GM18507 (cell line): ENCODE data around the gene OSBPL10.

Source experiments
- DNase-seq: peaks from one replicate; pipeline ENCODE4 v3.0.0; 2011; ENCODE audit warnings: low read depth; ENCODE audit not compliant: insufficient read length; ENCODE audit errors: extremely low spot score
- FAIRE-seq: peaks from 2 replicates; lab custom pipeline; 2011; peaks lifted over from hg19 to GRCh38; lab: Jason Lieb, UNC

Gene OSBPL10

GRCh38 chr3:31833391-31834190, 147.5 kb downstream of the OSBPL10 start:
- FAIRE-seq: no peak

DNA sequence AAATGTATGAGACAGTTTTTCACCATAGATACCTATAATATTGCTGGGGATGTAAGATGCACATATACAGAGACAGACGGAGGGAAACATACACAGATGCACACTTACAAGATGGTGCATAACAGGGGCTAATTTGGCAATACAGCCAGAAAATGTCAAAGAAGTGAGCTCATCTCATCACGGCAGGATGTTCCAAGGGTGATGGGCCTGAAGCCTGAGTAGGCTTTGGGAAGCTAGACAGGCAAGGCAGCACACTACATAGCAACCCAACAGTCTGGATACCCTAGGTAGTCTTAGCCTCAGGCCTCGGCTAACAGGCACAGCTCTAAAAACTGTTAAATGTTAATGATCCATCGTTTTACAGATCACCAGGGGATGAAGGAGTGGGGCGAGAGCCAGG, 148.5 kb downstream of the OSBPL10 start:
- FAIRE-seq: no peak
- no peak for DNase-seq

More at GRCh38 chr3:31833391-31834190, 147.5 kb downstream of the OSBPL10 start:
- DNase-seq: no peak

- no peak for DNase-seq
- no peak for FAIRE-seq
Measured at GRCh38 chr3:31831591-31831990, 149.5 kb downstream of the OSBPL10 start.

DNA sequence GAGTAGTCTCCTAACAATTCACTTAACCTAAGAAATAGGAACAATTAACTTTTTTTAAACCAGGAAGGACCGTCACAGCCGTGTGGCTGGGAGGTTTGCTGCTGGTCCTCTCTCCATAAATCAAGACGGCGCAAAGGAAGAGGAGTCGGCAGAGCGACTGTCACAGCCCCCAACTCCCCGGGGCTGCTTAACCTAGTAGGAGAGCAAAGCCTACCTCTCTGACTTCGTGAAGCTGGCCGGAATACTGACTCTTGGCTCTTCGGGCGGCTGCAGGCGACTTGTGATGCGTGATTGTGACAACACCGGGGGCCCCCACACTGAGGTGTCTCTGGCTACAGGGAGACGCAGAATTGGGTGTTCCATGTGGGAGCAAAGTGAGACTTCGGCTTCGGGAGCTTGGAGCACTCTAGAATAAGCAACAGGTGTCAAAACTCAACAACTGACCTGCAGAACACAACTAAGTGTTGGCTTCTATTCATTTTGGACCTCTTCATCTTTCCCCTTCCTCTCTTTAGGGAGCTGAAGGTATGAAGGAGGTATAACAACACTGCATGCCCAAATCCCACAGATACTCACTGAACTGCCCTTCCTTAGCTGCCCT, 151.1 kb downstream of the OSBPL10 start:
- FAIRE-seq (no peak), DNase-seq (no peak)

GRCh38 chr3:31829010-31829409, 152.1 kb downstream of the OSBPL10 start:
- DNase-seq (no peak), FAIRE-seq (no peak)

- DNase-seq: no peak
Measured at GRCh38 chr3:31828007-31828406, 153.1 kb downstream of the OSBPL10 start.

DNA sequence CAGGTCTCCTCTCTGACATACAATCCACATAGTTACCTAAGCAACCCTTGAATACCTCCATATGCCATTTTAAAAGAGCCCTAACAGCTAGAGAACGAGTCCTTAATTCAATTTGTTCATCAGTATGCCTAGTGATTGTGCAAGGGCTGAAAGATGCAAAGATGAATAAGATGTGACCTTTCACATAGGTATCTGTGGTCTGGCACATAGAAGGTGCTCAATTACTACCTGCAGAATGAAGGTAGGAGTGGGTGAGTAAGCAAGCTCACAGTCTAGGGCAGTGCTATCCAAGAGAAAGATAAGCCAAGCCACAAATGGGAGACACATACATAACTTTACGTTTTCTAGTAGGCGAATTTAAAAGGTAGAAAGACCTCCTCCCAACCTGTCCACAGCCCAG, 157.9 kb downstream of the OSBPL10 start:
- DNase-seq (no peak), FAIRE-seq (no peak)

More at GRCh38 chr3:31828007-31828406, 153.1 kb downstream of the OSBPL10 start:
- FAIRE-seq: no peak

GRCh38 chr3:31821118-31821517, 159.9 kb downstream of the OSBPL10 start:
- FAIRE-seq (no peak), DNase-seq (no peak)

DNA sequence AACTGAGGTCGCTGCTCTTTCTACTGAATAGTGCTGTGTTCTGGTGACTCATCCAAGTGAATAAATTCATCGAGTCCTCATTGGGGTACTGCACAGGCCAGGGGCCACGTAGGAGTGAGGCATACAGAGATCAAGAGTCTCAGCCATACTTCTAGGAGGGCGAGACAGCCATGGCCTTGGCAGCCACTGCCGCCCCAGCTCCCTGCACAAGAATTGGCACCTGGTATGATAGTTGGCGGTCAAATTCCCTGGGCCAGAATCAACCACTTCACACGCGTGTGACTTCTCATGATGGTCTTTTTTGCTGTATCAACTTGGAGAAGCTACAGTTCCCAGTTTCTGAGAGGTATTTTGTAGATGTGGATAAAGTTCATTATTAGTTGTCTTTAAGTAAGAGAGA, 161.6 kb downstream of the OSBPL10 start:
- no peak for DNase-seq
- FAIRE-seq: no peak

DNA sequence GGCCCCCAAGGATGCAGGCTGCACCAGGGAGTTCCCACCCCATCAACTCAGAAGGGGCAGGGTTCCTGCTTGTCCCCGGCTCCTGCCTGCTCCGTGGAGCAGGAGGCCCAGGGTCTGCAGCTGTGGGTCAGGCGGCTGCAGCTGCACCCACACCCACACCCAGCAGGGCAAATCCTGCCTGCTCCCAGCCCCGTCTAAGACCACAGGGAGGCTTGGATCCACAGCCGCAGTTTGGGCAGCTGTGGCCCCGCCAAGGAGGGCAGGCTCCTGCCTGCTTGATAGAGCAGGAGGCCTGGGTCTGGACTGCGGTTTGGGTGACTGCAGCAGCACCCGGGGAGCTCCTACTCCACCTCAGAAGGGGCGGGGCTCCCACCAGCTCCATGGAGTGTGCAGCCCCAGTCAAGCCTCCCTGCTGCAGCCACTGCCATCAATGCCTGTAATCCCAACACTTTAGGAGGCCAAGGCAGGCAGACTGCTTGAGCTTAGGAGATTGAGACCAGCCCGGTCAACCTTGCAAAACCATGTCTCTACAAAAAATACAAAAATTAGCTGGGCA, 163.6 kb downstream of the OSBPL10 start:
- no peak for DNase-seq
- no peak for FAIRE-seq

GRCh38 chr3:31815631-31816440, 165.2 kb downstream of the OSBPL10 start:
- DNase-seq (no peak), FAIRE-seq (no peak)

DNA sequence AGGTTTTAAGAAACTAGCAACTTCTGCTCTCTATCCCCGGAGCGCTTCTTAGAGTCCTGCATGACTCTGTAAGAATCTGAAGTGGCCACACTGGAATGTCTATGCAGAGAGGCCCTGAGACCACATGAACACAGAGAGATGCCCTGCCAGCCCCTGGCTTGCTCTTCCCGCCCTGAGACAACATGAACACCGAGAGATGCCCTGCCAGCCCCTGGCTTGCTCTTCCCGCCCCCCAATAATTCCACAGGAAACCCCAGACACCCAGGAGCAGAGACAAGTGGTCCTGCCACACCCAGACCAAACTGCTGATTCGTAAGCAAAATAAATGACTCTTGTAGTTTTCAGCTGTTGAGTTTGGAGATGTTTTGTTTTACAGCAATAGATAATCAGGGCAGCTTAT, 166.1 kb downstream of the OSBPL10 start:
- DNase-seq: no peak
- FAIRE-seq: no peak

DNA sequence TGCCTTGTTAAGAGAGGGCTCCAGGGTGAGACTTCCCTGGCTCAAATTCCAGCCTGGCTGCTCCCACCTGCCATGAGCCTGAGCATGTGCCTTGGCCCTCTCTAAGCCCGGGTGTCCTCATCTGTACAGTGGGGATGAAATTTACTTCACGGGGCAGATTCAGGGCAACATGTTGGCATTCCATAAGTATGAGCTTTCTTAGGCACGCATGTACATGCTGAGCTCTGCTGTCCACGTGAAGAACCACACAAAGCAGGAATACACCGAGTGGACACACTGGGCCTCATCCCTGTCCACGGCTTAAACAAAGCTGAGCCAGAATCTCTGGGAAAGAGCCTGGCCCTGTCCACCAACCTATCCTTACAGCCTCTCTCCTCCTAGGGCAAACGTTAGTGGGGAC, 167.4 kb downstream of the OSBPL10 start:
- DNase-seq: no peak
- no peak for FAIRE-seq

DNA sequence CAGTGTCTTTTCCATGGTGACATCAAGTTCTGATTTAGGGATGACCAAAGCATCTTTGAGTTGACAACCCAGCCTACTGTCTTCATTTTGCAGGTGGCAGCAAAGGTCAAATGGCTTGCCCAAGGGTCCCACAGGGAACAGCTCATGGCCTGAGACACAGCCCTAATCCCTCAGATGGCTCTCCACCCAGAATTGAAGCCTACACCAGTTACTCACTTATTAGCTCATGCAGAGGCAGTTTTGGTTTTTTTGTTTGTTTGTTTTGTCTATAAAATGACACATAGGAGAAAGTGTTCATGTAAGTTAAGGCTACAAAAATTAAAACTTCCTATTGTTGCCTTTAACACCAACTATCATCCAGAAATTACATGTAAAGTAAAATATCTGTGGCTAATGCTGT, 167.9 kb downstream of the OSBPL10 start:
- FAIRE-seq (no peak), DNase-seq (no peak)

- FAIRE-seq (no peak), DNase-seq (no peak)
Measured at GRCh38 chr3:31810991-31811433, 170.1 kb downstream of the OSBPL10 start.

GRCh38 chr3:31808143-31808720, 172.8 kb downstream of the OSBPL10 start:
- DNase-seq (no peak), FAIRE-seq (no peak)

GRCh38 chr3:31804251-31805051, 176.6 kb downstream of the OSBPL10 start:
- FAIRE-seq (no peak), DNase-seq (no peak)

- DNase-seq: no peak
- FAIRE-seq: no peak
Measured at GRCh38 chr3:31802981-31803740, 177.9 kb downstream of the OSBPL10 start.
